OCI-LY7 (cell line): ENCODE results near the gene KLHL17. TPM values are rescaled to one million over a fixed set of nuclear protein-coding genes. Genes with fewer than 3 reads are reported as not detected.

Experiments used
- BruUV-seq: library from RNA; stranded (reverse); fragments of 400-500 nt; replicated peaks from 2 replicates; lab custom pipeline; 2021; lab: Mats Ljungman, UMichigan
- CTCF ChIA-PET: fragments of 300-600 bp; sonication (Branson Sonifier 250); formaldehyde crosslinking; loops from one replicate; lab custom pipeline; 2022; ENCODE audit warnings: antibody characterized with exemption; ENCODE audit not compliant: unreplicated experiment; lab: Charles Lee
- POLR2A ChIA-PET: fragments of 300-600 bp; sonication (Branson Sonifier 250); formaldehyde crosslinking; loops from one replicate; lab custom pipeline; 2022; ENCODE audit warnings: antibody characterized with exemption; lab: Charles Lee
- DNase-seq: peaks from one replicate; pipeline ENCODE4 v3.0.0-alpha.2; 2015; ENCODE audit warnings: low spot score
- H2AFZ ChIP-seq: fragments of 200-600 bp; sonication (generic), shearing (Covaris generic); 2 replicates; pipeline ENCODE4 v1.6.1; 2014; ENCODE audit warnings: mild to moderate bottlenecking, antibody characterized with exemption, low read length, moderate library complexity
- H3K27ac ChIP-seq: fragments of 200-600 bp; sonication (generic); 2 replicates; pipeline ENCODE4 v1.5.1; 2014; ENCODE audit warnings: mixed run types, low read depth, mild to moderate bottlenecking, moderate library complexity, low read length, inconsistent platforms; ENCODE audit not compliant: poor library complexity, severe bottlenecking
- H3K36me3 ChIP-seq: fragments of 200-600 bp; sonication (generic); 2 replicates; pipeline ENCODE4 v1.6.1; 2014; ENCODE audit warnings: mild to moderate bottlenecking, antibody characterized with exemption, low read length, moderate library complexity, mixed read lengths; ENCODE audit not compliant: insufficient read depth
- H3K4me1 ChIP-seq: fragments of 200-600 bp; sonication (generic); 2 replicates; pipeline ENCODE4 v1.5.1; 2014; ENCODE audit warnings: mild to moderate bottlenecking, low read length; ENCODE audit not compliant: insufficient read depth, poor library complexity, severe bottlenecking
- H3K4me2 ChIP-seq: fragments of 200-600 bp; sonication (generic); 2 replicates; pipeline ENCODE4 v1.6.1; 2014; ENCODE audit warnings: mild to moderate bottlenecking, low read length
- H3K4me3 ChIP-seq: fragments of 200-600 bp; sonication (generic); 2 replicates; pipeline ENCODE4 v1.5.1; 2014; ENCODE audit warnings: mild to moderate bottlenecking, low read depth, low read length; ENCODE audit not compliant: poor library complexity, severe bottlenecking
- H3K79me2 ChIP-seq: fragments of 200-600 bp; sonication (generic); 2 replicates; pipeline ENCODE4 v1.6.1; 2016; ENCODE audit warnings: low read depth, mild to moderate bottlenecking, low read length, moderate library complexity, mixed read lengths; ENCODE audit not compliant: insufficient read depth
- H3K9me2 ChIP-seq: fragments of 200-600 bp; sonication (generic); 2 replicates; pipeline ENCODE4 v1.6.1; 2016; ENCODE audit warnings: mild to moderate bottlenecking, low read length, mixed read lengths; ENCODE audit not compliant: insufficient read depth
- H3K9me3 ChIP-seq: fragments of 200-600 bp; sonication (generic); 2 replicates; pipeline ENCODE4 v1.6.1; 2014; ENCODE audit warnings: mild to moderate bottlenecking, mixed run types, low read length, mixed read lengths
- H4K20me1 ChIP-seq: fragments of 200-600 bp; sonication (generic); 2 replicates; pipeline ENCODE4 v1.6.1; 2014; ENCODE audit warnings: mild to moderate bottlenecking, antibody characterized with exemption, low read length, moderate library complexity, mixed read lengths; ENCODE audit not compliant: insufficient read depth
- EZH2phosphoT487 ChIP-seq: fragments of 200-600 bp; sonication (generic); IDR thresholded peaks from 2 replicates; pipeline ENCODE4 v1.6.1; 2018; ENCODE audit warnings: low read depth, borderline replicate concordance, mild to moderate bottlenecking, mixed run types, antibody characterized with exemption, low read length, moderate library complexity, mixed read lengths
- intact Hi-C: fragments of 100-400 bp; cut with micrococcal nuclease; formaldehyde crosslinking; loops from one replicate; pipeline ENCODE4 v1.10.0; 2022; ENCODE audit not compliant: unreplicated experiment
- total RNA-seq, 2 experiments: library from RNA; depleted of rRNA in 1 of 2; stranded (reverse); fragments of >200 nt in 1 of 2; shearing (Covaris generic) in 1 of 2; gene quantifications; 2 replicates each; pipeline ENCODE4 v1.2.3, GENCODE V29; 2014 to 2022
- TF ChIP-seq, protein P1 (sequence below): fragments of 200-600 bp; sonication (generic); conservative IDR thresholded peaks from 2 replicates; pipeline ENCODE4 v1.5.1; 2014; ENCODE audit warnings: mild to moderate bottlenecking, antibody characterized with exemption, low read length, moderate library complexity, mixed read lengths

Gene KLHL17
- total RNA-seq, 2 experiments from 2014 or later: 21.7 to 23.3 TPM

- Histone ChIP-seq H3K79me2 (no peaks in the 10 kb centered on the region), H3K9me3 (no peaks in the 10 kb centered on the region), H3K4me3 (no peak overlapping the region), H3K9me2 (no peaks in the 10 kb centered on the region), H3K4me2 (no peak overlapping the region), H3K4me1 (peaks cover 6% of the 10 kb centered on the region), H3K27ac (no peak overlapping the region), H3K36me3 (no peaks in the 10 kb centered on the region), H4K20me1 (no peaks in the 10 kb centered on the region), H2AFZ (no peak overlapping the region)
- TF ChIP-seq, protein P1, sequence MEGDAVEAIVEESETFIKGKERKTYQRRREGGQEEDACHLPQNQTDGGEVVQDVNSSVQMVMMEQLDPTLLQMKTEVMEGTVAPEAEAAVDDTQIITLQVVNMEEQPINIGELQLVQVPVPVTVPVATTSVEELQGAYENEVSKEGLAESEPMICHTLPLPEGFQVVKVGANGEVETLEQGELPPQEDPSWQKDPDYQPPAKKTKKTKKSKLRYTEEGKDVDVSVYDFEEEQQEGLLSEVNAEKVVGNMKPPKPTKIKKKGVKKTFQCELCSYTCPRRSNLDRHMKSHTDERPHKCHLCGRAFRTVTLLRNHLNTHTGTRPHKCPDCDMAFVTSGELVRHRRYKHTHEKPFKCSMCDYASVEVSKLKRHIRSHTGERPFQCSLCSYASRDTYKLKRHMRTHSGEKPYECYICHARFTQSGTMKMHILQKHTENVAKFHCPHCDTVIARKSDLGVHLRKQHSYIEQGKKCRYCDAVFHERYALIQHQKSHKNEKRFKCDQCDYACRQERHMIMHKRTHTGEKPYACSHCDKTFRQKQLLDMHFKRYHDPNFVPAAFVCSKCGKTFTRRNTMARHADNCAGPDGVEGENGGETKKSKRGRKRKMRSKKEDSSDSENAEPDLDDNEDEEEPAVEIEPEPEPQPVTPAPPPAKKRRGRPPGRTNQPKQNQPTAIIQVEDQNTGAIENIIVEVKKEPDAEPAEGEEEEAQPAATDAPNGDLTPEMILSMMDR: no peak
- no peak for TF ChIP-seq EZH2phosphoT487
- ChIA-PET POLR2A (no interaction called here), CTCF (no interaction called here)
- no peak for DNase-seq
- intact Hi-C loops: no loop called here
- no TSS peak for BruUV-seq
These were observed 44.9 kb upstream of the KLHL17 start for GRCh38 chr1:915295-916172.

DNA sequence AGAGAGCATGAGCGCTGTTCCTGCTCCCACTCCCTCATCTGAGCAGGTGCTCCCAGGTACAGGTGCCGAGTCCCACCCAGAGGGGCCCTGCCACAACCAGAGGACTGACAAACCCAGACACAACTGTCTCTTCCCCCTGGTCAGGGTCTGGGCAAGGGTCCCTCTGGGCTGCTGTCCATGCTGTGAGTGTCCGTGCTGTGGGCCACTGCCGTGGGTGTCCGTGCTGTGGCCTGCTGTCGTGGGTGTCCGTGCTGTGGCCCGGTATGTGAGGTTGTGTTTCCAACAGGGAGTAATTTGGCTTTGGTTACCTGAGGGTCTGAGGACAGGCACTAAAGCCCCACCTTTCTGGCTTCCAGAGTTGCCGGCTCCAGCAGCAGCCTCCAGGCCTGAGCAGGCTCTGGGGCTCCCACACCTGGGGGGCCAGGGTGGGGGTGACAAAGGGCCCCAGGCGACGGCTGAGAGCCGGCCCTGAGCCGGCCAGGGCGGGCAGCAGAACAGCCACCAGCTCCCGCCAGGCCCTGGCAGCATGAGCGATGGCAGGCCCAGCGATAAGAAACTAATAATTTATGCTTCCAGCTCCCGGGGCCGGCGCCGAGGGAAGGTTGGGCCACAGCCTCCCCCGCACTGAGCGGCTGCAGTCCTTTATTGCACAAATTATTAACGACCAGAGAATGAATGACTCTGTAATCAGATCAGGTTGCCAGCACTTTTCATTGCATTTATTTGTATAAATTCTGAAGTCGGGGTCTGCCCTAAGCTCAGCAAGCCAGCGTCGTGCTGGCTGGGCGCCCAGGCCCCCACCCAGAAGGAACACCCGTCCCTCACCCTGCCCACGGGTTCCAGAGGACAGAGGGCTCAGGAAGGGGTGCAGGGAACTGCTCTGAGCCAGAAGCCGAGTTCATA, 44.0 kb upstream of the KLHL17 start:
- no peak overlapping the region for H3K4me3 ChIP-seq
- H3K9me2 ChIP-seq: no peaks in the 10 kb centered on the region
- ChIA-PET POLR2A (no interaction called here), CTCF (no interaction called here)
- TF ChIP-seq, protein P1: no peak
- no peak for TF ChIP-seq EZH2phosphoT487
- no peak overlapping the region for H3K4me2 ChIP-seq
- no peak overlapping the region for H2AFZ ChIP-seq
- intact Hi-C loops: no loop called here
- no peak for DNase-seq
- no TSS peak for BruUV-seq
- no peaks in the 10 kb centered on the region for H4K20me1 ChIP-seq
- H3K79me2 ChIP-seq: no peaks in the 10 kb centered on the region
- no peak overlapping the region for H3K27ac ChIP-seq
- H3K4me1 ChIP-seq: peaks cover 15% of the 10 kb centered on the region
- H3K36me3 ChIP-seq: no peaks in the 10 kb centered on the region
- H3K9me3 ChIP-seq: no peaks in the 10 kb centered on the region
